ENCODE measurements around the gene BAG1. TPM values are rescaled to one million over a fixed set of nuclear protein-coding genes. Genes with fewer than 3 reads are reported as not detected.

BAG1 gene
- total and polyA plus RNA-seq, 2 donors (not counting 1 experiment from before 2014, with no cell fraction given) = 19.7 to 60.2 TPM

- no peak for ATAC-seq (ENCODE audit: low read depth)
- no peaks in the 10 kb centered on the region for H3K9me3 ChIP-seq (ENCODE audit: control extremely low read depth in 1 of 3, control insufficient read depth in 2 of 3, insufficient read depth in 1 of 3, low read length in 2 of 3)
- peak overlapping the region; percentile 89 for H3K4me2 ChIP-seq (replicated peaks; ENCODE audit: low read depth, low read length, poor library complexity, severe bottlenecking)
- peaks cover under 1 to 43% of the 10 kb centered on the region in 2 experiments for H3K36me3 ChIP-seq (replicated peaks in 1 of 2; ENCODE audit: control extremely low read depth in 1 of 2, control insufficient read depth in 1 of 2, extremely low read depth in 1 of 2, insufficient read depth in 2 of 2, low read length in 1 of 2)
- peak overlapping the region; percentile 86 for H2AFZ ChIP-seq (ENCODE audit: insufficient read depth, low read depth, low read length, poor library complexity, severe bottlenecking)
- no peaks in the 10 kb centered on the region for H3K27me3 ChIP-seq (replicated peaks in 1 of 4; ENCODE audit: control extremely low read depth in 1 of 4, control insufficient read depth in 3 of 4, insufficient read depth in 4 of 4, low read length in 3 of 4)
- peak overlapping the region; percentile 92 to 96 for H3K27ac ChIP-seq (ENCODE audit: low read length in 2 of 2)
- H3K9ac ChIP-seq (ENCODE audit: low read length) = peak overlapping the region; percentile 85
- H3K4me1 ChIP-seq (ENCODE audit: control insufficient read depth in 2 of 2, insufficient read depth in 2 of 2, low read length in 2 of 2) = peaks cover 19 to 23% of the 10 kb centered on the region in 2 donors
- 20% methylated on average over 11 of the region's 13 CpGs for WGBS (ENCODE audit: insufficient coverage)
- intact Hi-C loops (cut with micrococcal nuclease) = loop anchor here (1.0 to 10.0 kb wide), 7 partner anchors 61 to 779 kb away; partner anchors contain the start of genes B4GALT1, DNAJA1, NOL6 and SMIM27
- H3K4me3 ChIP-seq (ENCODE audit: control extremely low read depth in 1 of 5, extremely low read depth in 1 of 5, insufficient read depth in 1 of 5, low read depth in 2 of 5, low read length in 4 of 5) = peak overlapping the region; percentile 30 to 99 (median 97)
- Mint-ChIP-seq H3K4me3 (peak overlapping the region; percentile 88), H3K27ac (peak overlapping the region; percentile 98), H3K9me3 (ENCODE audit: insufficient read depth) (no peaks in the 10 kb centered on the region), H3K27me3 (no peaks in the 10 kb centered on the region), H3K4me1 (peaks cover 39% of the 10 kb centered on the region)
- ChIA-PET CTCF (interaction anchor here (0.9 to 1.9 kb wide), 2 partner anchors 21 to 39 kb away, joined by 3 to 11 read pairs; no protein-coding TSS in a partner anchor), POLR2A (interaction anchor here (1.2 to 2.0 kb wide), 3 partner anchors 8 to 32 kb away, joined by 3 to 10 read pairs (median 4); partner anchors contain the start of gene NFX1)
- peaks cover 19% of the 10 kb centered on the region for H4K20me1 ChIP-seq (ENCODE audit: control insufficient read depth, insufficient read depth, low read length, poor library complexity, severe bottlenecking)
- H3K79me2 ChIP-seq (ENCODE audit: control insufficient read depth, insufficient read depth, low read length) = peaks cover 34% of the 10 kb centered on the region
- DNase-seq = no peak
- TF ChIP-seq CTCF (IDR thresholded peaks at IDR 0.05) (no peak), EZH2 (IDR thresholded peaks at IDR 0.05; ENCODE audit: borderline replicate concordance, insufficient read depth, low read depth, low read length, poor library complexity, severe bottlenecking) (no peak)
Observed at GRCh38 chr9:33265211-33265865, 830 bp upstream of the BAG1 start.

All from B cell (primary cell).